Fibroblast of villous mesenchyme (primary cell): Measurements from ENCODE around the gene NPR3. TPM values are rescaled to one million over a fixed set of nuclear protein-coding genes. Genes with fewer than 3 reads are reported as not detected.

Experiments used
- DNase-seq: peaks from one replicate; pipeline ENCODE4 v3.0.0-alpha.2; 2010; ENCODE audit warnings: low read depth
- H3K4me3 ChIP-seq: 2 replicates; pipeline ENCODE4 v1.5.1; 2011; ENCODE audit warnings: low read depth, mild to moderate bottlenecking, low read length
- total RNA-seq: library from RNA; depleted of rRNA; stranded (reverse); fragments of >200 nt; gene quantifications from 2 replicates; pipeline ENCODE4 v1.2.3, GENCODE V29; 2012
- TF ChIP-seq, protein P1 (sequence below): IDR thresholded peaks from 2 replicates; pipeline ENCODE4 v1.5.1; 2012; ENCODE audit warnings: low read depth, mild to moderate bottlenecking, low read length; ENCODE audit not compliant: insufficient read depth

The NPR3 gene
- total RNA-seq, 1 donor: 6.5 TPM

DNA sequence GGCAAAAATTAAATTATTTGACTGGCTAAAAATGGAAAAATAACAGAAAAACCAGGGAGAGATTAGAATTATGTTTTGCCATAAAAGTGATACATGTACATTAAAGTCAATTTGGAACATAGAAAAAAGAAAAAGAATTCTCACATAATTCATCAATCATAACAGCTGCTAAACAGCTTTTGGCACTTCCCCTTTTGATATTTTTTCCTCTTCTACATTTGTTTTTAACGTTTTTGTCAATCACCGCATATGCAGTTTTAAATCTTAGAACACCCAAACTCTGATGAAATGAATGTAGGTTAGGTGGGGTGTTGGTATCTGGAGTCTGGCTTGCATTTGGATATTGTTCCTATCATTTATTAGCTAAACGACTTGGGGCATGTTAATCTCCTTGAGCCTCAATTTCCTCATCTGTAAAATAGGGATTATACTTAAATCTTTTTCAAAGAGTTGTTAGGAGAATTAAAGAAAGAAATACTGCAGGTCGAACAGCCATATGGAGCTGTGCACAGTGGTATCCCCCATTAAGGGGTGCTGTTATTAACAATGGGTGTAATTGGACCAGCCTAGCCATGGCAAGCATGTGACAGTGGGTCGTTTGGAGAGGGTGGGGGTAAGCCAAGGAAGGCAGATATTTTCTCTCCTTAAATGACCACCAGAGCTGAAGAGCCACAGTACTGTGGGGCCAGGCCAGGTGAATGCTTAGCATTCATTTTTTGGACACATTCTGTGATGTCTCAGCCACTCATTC lies 22.6 kb downstream of the NPR3 start:
- TF ChIP-seq, protein P1, sequence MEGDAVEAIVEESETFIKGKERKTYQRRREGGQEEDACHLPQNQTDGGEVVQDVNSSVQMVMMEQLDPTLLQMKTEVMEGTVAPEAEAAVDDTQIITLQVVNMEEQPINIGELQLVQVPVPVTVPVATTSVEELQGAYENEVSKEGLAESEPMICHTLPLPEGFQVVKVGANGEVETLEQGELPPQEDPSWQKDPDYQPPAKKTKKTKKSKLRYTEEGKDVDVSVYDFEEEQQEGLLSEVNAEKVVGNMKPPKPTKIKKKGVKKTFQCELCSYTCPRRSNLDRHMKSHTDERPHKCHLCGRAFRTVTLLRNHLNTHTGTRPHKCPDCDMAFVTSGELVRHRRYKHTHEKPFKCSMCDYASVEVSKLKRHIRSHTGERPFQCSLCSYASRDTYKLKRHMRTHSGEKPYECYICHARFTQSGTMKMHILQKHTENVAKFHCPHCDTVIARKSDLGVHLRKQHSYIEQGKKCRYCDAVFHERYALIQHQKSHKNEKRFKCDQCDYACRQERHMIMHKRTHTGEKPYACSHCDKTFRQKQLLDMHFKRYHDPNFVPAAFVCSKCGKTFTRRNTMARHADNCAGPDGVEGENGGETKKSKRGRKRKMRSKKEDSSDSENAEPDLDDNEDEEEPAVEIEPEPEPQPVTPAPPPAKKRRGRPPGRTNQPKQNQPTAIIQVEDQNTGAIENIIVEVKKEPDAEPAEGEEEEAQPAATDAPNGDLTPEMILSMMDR: no peak
- DNase-seq: no peak
- no peak overlapping the region for H3K4me3 ChIP-seq

DNA sequence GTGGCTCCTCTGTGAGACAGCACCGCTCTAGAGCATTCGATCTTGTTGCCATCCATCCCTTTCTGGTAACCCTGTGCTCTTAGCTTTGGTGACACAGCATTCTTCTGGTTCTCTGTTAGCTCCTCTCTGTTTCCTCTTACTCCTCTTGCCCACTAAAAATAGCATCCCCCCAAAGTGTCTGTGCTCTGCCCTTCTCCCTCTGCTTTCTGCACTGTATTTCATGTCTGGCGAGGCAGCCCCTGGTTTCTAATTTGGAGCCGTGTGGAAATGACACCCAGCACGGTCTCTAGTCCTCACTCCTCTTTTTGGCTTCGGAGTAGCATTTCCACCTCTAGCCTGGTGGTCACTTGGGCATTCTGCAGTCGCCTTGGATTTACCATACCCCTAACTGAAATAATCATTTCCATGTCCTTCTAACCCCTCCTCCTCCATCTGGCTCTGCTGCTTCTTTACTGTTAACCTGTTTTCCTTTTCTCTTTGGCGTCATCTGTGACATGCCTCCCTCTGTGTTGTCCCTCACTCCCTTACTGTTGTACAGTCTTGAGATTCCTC lies 23.8 kb downstream of the NPR3 start:
- DNase-seq: no peak
- TF ChIP-seq, protein P1: no peak
- H3K4me3 ChIP-seq: no peak overlapping the region

DNA sequence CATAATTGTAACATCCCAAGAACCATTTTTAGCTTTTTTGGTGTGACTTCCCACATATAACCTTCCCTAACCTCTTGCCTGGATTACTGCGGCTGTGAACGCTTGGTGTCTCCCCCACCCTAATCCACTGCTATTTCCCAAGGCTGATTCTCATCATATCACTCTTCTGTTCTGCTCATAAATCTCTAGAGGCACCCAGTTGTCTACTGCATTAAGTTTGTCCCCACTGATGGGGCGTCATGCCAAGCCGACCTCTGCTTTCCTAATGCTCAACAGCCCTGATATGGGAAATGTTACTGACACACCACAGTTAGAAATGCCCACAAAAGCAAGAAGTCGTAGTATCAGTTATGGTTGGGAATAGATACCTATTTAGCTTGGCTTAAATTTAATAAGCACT lies 24.4 kb downstream of the NPR3 start:
- H3K4me3 ChIP-seq: no peak overlapping the region
- DNase-seq: no peak
- TF ChIP-seq, protein P1: no peak

DNA sequence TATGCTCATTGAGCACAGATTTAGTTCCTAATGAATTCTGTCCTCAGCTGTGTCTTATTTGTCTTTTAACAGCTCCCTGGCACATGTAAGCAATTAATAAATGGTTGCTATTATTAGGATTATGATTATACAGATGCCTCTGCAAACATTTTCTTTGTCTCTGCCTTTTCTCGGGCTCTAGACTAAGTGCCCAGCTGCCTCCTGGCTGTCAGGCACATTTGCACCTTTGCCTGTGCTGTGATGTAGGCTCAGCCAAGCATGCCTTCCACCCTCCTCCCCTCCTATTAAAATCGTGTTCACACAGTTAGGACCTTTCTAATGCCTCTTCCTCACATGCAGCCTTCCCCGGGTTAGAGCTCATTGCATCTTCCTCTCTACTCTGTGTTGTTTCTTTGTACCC lies 25.7 kb downstream of the NPR3 start:
- TF ChIP-seq, protein P1: no peak
- H3K4me3 ChIP-seq: no peak overlapping the region

DNA sequence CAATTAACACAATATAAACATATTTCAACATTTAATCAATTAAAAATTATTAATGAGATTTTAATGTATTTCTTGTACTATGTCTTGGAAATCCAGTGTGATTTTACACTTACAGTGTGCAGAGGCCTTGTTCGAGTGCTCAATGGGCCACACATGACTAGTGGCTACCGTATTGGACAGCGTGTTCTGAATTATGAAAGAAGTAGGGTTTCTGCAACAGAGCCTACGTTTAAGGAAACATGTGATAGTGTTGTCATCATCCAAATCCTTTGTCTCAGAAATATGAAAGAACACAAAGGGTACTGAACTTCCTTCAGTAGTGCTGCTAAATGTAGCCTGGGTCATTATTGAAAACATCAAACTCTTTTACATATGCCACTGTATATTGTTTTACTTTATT lies 29.5 kb downstream of the NPR3 start:
- DNase-seq: no peak
- H3K4me3 ChIP-seq: no peak overlapping the region
- TF ChIP-seq, protein P1: no peak

More for the DNA sequence above, 25.7 kb downstream of the NPR3 start:
- no peak for DNase-seq

DNA sequence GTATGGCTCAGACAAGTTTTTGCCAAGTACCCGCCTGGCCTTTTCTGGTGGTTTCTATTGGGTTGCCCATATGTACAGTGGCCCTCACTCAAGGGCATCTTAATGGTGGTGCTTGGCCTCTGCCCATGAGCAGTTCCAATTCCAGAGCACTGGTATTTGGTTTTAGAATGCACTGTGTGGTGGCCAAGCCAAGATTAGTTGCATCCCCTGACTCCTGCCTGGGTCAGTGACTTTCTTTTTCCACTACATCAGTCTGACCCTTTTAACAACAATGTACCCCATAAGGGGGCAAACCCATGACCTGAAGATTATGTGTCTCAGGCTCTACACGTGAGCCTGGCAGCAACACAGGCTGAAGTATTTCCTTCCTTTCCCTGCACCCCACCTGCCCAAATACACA lies 34.2 kb downstream of the NPR3 start:
- no peak for DNase-seq
- no peak overlapping the region for H3K4me3 ChIP-seq
- TF ChIP-seq, protein P1: no peak
